ENCODE data around the gene PPP3R1. TPM values are rescaled to one million over a fixed set of nuclear protein-coding genes. Genes with fewer than 3 reads are reported as not detected.

PPP3R1 gene
- total RNA-seq, 2 experiments from 2014 or later, result 72.7 to 73.7 TPM

DNA sequence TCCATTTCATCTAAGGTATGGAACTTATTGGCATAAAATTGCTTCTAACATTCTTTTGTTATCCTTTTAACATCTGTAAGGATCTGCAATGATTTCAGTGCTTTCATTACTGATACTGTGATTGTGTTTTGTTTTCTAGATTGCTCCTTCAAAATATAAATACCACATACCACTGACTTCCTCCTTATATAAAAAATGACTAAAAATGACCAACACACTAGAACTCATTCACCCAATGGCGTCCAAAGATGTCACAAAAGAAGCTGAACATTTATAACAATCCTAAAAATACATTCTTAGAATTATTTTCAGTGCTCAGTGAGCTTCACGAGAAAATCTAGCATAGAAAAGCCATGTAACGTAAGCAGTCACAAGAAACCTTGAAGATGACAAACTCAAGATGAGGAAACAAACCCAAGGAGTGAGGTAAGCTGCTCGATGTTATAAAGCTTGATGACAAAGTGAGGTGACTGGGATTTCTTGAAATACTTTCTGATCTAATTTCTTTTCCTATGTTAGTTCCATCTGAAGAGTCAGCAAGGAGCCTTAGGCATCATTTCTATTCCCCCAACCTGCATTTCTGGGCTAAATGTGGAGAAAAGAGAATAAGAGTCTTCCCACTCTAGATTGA lies 52.1 kb downstream of the PPP3R1 start:
- no peaks in the 10 kb centered on the region for H3K27me3 Mint-ChIP-seq
- ChIA-PET POLR2A (no interaction called here), CTCF (interaction anchor here (1.1 to 3.8 kb wide), 4 partner anchors 14 to 82 kb away, joined by 3 to 11 read pairs (median 6); no protein-coding TSS in a partner anchor)
- H3K9me3 Mint-ChIP-seq, result no peaks in the 10 kb centered on the region
- peak overlapping the region; percentile 23 for H3K27ac Mint-ChIP-seq
- TF ChIP-seq, protein P1, sequence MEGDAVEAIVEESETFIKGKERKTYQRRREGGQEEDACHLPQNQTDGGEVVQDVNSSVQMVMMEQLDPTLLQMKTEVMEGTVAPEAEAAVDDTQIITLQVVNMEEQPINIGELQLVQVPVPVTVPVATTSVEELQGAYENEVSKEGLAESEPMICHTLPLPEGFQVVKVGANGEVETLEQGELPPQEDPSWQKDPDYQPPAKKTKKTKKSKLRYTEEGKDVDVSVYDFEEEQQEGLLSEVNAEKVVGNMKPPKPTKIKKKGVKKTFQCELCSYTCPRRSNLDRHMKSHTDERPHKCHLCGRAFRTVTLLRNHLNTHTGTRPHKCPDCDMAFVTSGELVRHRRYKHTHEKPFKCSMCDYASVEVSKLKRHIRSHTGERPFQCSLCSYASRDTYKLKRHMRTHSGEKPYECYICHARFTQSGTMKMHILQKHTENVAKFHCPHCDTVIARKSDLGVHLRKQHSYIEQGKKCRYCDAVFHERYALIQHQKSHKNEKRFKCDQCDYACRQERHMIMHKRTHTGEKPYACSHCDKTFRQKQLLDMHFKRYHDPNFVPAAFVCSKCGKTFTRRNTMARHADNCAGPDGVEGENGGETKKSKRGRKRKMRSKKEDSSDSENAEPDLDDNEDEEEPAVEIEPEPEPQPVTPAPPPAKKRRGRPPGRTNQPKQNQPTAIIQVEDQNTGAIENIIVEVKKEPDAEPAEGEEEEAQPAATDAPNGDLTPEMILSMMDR (IDR thresholded peaks at IDR 0.05), result no peak
- no peak for DNase-seq
- intact Hi-C loops (cut with micrococcal nuclease), result no loop called here
- peaks cover 18% of the 10 kb centered on the region for H3K36me3 Mint-ChIP-seq (ENCODE audit: low read depth)
- H3K4me3 Mint-ChIP-seq, result no peak overlapping the region
- no peak for ATAC-seq
- H3K4me1 Mint-ChIP-seq (ENCODE audit: low read depth), result peaks cover 65% of the 10 kb centered on the region

DNA sequence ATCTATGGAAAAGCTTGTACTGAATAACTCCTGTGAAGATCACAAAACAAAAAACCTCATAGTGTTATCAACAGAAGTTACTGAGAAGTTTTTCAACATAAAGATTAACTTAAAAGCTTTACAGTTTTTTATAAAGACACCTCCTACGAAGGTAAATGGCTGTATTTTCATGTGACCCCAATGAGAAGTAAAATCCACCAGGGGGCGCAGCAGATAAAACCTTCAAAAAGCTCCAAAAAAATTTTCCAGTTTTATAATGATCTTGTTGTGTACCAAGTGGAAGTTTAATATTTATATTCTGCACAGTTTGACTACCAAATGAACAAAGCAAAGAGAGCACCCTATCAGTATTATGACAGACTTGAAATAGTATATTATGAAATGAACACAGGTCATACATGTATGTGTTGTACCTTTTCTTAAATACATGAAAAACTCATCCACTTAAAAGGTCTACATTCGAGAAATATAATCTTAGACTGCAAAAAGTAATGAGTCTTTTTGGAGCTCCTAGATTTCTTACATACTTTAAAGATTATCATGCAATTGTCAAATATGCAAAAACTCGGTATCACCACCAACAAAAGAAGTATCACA lies 56.1 kb downstream of the PPP3R1 start:
- Mint-ChIP-seq H3K36me3 (ENCODE audit: low read depth) (peaks cover 5% of the 10 kb centered on the region), H3K9me3 (no peaks in the 10 kb centered on the region), H3K4me3 (no peak overlapping the region), H3K4me1 (ENCODE audit: low read depth) (peaks cover 61% of the 10 kb centered on the region), H3K27ac (no peak overlapping the region), H3K27me3 (no peaks in the 10 kb centered on the region)
- ChIA-PET CTCF (interaction anchor here (0.6 to 4.9 kb wide), 28 partner anchors 11 to 245 kb away, joined by 3 to 35 read pairs (median 4); partner anchors contain the start of gene PPP3R1), POLR2A (interaction anchor here (0.9 kb wide), 1 partner anchor 15 kb away, joined by 3 read pairs; no protein-coding TSS in a partner anchor)
- ATAC-seq (no peak), DNase-seq (peak; percentile 58)
- intact Hi-C loops (cut with micrococcal nuclease), result loop anchor here (1.0 kb wide), 1 partner anchor 55 kb away; no protein-coding TSS in a partner anchor
- TF ChIP-seq, protein P1 (IDR thresholded peaks at IDR 0.05), result peak; percentile 74

DNA sequence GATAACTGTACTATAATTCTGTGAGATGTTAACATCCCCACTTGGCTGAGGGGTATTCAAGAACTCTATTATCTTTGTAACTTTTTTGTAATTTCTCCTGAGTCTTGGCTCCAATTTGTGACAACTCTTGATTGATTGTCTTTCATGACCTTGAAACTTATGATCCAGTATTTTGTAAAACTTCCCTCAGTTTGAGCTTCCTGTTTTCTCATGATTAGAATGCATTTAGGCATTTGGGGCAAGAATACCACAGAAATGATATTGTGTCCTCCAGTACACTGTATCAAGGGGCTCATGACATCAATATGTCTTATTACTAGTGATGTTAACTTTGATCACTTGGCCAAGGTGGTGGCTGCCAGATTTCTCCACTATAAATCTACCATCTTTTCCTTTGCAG lies 57.2 kb downstream of the PPP3R1 start:
- H3K27ac Mint-ChIP-seq, result no peak overlapping the region
- no peak overlapping the region for H3K4me3 Mint-ChIP-seq
- intact Hi-C loops (cut with micrococcal nuclease), result no loop called here
- no peak for DNase-seq
- TF ChIP-seq, protein P1 (IDR thresholded peaks at IDR 0.05), result no peak
- ATAC-seq, result no peak
- ChIA-PET CTCF (interaction anchor here (0.7 to 4.9 kb wide), 10 partner anchors 10 to 268 kb away, joined by 3 to 35 read pairs (median 6); partner anchors contain the start of gene PPP3R1), POLR2A (no interaction called here)
- peaks cover 3% of the 10 kb centered on the region for H3K36me3 Mint-ChIP-seq (ENCODE audit: low read depth)
- H3K9me3 Mint-ChIP-seq, result no peaks in the 10 kb centered on the region
- peaks cover 62% of the 10 kb centered on the region for H3K4me1 Mint-ChIP-seq (ENCODE audit: low read depth)
- no peaks in the 10 kb centered on the region for H3K27me3 Mint-ChIP-seq

DNA sequence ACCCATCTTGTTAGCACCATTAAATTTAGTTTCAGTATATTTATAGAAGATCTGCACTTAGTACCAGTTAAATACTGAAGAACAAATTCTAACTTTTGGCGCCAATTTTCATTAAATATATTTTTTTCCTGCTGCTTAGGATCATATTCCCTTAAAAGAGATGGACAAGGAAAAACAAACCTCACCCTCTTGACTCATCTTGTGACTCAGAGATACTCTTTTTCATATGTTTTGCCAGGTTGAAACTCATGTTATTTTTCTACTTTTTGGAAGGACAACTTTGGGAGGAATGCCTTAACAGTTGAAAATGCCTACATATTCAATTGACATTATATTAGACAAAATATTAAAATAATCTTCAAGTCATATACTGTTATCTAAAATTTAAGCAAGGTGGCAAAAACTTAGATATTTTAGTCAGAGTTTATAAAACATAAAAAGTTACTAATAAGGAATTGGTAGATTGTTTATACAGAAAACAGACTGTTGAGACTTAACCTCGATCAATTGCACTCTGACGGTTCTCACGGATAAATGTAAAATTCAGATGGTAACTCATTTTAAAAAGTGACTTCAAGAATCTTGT lies 58.5 kb downstream of the PPP3R1 start:
- H3K36me3 Mint-ChIP-seq (ENCODE audit: low read depth), result peaks cover 4% of the 10 kb centered on the region
- TF ChIP-seq, protein P1 (IDR thresholded peaks at IDR 0.05), result no peak
- intact Hi-C loops (cut with micrococcal nuclease), result no loop called here
- DNase-seq (no peak), ATAC-seq (no peak)
- no peaks in the 10 kb centered on the region for H3K9me3 Mint-ChIP-seq
- POLR2A ChIA-PET, result interaction anchor here (0.9 kb wide), 1 partner anchor 162 kb away, joined by 4 read pairs; no protein-coding TSS in a partner anchor
- CTCF ChIA-PET, result interaction anchor here (0.6 to 4.9 kb wide), 7 partner anchors 9 to 269 kb away, joined by 3 to 35 read pairs (median 4); no protein-coding TSS in a partner anchor
- no peaks in the 10 kb centered on the region for H3K27me3 Mint-ChIP-seq
- H3K4me1 Mint-ChIP-seq (ENCODE audit: low read depth), result peaks cover 64% of the 10 kb centered on the region
- H3K4me3 Mint-ChIP-seq, result no peak overlapping the region
- no peak overlapping the region for H3K27ac Mint-ChIP-seq
